ENCODE results near the gene ZGRF1. TPM values are rescaled to one million over a fixed set of nuclear protein-coding genes. Genes with fewer than 3 reads are reported as not detected.
"Not testable (repeated sequence)": the region's sequence is repeated elsewhere in the genome, so short reads cannot be mapped to it uniquely, and the experiment has no call there.

The ZGRF1 gene
- total and polyA plus RNA-seq, 2 donors (not counting 3 experiments of a cell fraction or from before 2014, with no cell fraction given) = 2.4 to 14.4 TPM

DNA sequence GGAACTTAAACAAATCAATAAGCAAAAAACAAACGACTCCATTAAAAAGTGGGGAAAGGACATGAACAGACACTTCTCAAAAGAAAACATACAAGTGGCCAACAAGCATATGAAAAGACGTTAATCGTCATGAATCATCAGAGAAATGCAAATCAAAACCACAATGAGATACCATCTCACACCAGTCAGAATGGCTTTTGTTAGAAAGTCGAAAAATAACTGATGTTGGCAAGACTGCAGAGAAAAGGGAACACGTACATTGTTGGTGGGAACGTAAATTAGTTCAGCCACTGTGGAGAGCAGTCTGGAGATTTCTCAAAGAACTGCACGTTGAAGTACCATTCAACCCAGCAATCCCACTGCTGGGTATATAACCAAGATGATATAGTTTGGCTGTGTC is 144.4 kb downstream of the ZGRF1 start:
- intact Hi-C loops (cut with micrococcal nuclease) = no loop called here
- Histone ChIP-seq H3K9me3 (replicated peaks; ENCODE audit: control insufficient read depth, insufficient read depth, low read length) (no peaks in the 10 kb centered on the region), H3K27me3 (ENCODE audit: control insufficient read depth in 2 of 2, insufficient read depth in 2 of 2, low read length in 2 of 2) (no peaks in the 10 kb centered on the region), H3K9me1 (replicated peaks; ENCODE audit: control insufficient read depth, extremely low read depth, insufficient read depth, low read length) (no peaks in the 10 kb centered on the region), H3K4me1 (ENCODE audit: control insufficient read depth, extremely low read depth, insufficient read depth, low read length) (no peaks in the 10 kb centered on the region), H3K4me3 (replicated peaks in 1 of 3; ENCODE audit: insufficient read depth in 1 of 3, low read depth in 1 of 3, low read length in 3 of 3) (no peak overlapping the region), H3K79me2 (ENCODE audit: control insufficient read depth, insufficient read depth, low read length) (no peaks in the 10 kb centered on the region), H3K9ac (replicated peaks; ENCODE audit: extremely low read depth, insufficient read depth, low read length) (no peak overlapping the region), H3K36me3 (ENCODE audit: control insufficient read depth in 2 of 2, extremely low read depth in 1 of 2, insufficient read depth in 2 of 2, low read length in 2 of 2) (no peaks in the 10 kb centered on the region), H3K27ac (ENCODE audit: insufficient read depth, low read depth, low read length) (no peak overlapping the region), H2AFZ (ENCODE audit: low read depth, low read length) (no peak overlapping the region), H4K20me1 (replicated peaks; ENCODE audit: control insufficient read depth, extremely low read depth, insufficient read depth, low read length) (no peaks in the 10 kb centered on the region), H3K4me2 (ENCODE audit: insufficient read depth, low read length) (no peak overlapping the region)
- no TSS peak for BruUV-seq (replicated peaks)
- POLR2A ChIA-PET = no interaction called here
- dilution Hi-C loops (cut with MboI; ENCODE audit: extremely low pct_ligation_motif_present, low sequenced_read_pairs) = no loop called here
- no peak for TF ChIP-seq POLR2AphosphoS5 (IDR thresholded peaks at IDR 0.05; ENCODE audit: insufficient read depth, low read depth, low read length)
- DNase-seq (ENCODE audit: low read depth, low spot score) (no peak), FAIRE-seq (no peak)
- CTCF ChIA-PET = no interaction called here

DNA sequence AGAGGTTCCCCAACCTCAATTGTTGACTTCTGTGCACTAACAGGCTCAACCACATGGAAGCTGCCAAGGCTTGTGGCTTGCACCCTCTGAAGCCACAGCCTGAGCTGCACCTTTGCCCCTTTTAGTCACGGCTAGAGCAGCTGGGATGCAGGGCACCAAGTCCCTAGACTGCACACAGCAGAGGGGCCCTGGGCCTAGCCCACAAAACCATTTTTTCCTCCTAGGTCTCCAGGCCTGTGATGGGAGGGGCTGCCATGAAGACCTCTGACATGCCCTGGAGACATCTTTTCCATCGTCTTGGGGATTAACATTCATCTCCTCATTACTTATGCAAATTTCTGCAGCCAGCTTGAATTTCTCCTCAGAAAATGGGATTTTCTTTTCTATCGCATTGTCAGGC is 145.9 kb downstream of the ZGRF1 start:
- BruUV-seq (replicated peaks); CTCF ChIA-PET; dilution Hi-C loops (cut with MboI; ENCODE audit: extremely low pct_ligation_motif_present, low sequenced_read_pairs): not testable (repeated sequence)

More for the DNA sequence above, 145.9 kb downstream of the ZGRF1 start:
- H2AFZ ChIP-seq (ENCODE audit: low read depth, low read length); H3K9me3 ChIP-seq (replicated peaks; ENCODE audit: control insufficient read depth, insufficient read depth, low read length); H3K4me3 ChIP-seq (replicated peaks in 1 of 3; ENCODE audit: insufficient read depth in 1 of 3, low read depth in 1 of 3, low read length in 3 of 3); H3K36me3 ChIP-seq (ENCODE audit: control insufficient read depth in 2 of 2, extremely low read depth in 1 of 2, insufficient read depth in 2 of 2, low read length in 2 of 2); POLR2A ChIA-PET; intact Hi-C loops (cut with micrococcal nuclease); H3K79me2 ChIP-seq (ENCODE audit: control insufficient read depth, insufficient read depth, low read length); H3K9ac ChIP-seq (replicated peaks; ENCODE audit: extremely low read depth, insufficient read depth, low read length); H3K4me1 ChIP-seq (ENCODE audit: control insufficient read depth, extremely low read depth, insufficient read depth, low read length); H3K4me2 ChIP-seq (ENCODE audit: insufficient read depth, low read length); H3K9me1 ChIP-seq (replicated peaks; ENCODE audit: control insufficient read depth, extremely low read depth, insufficient read depth, low read length); H3K27ac ChIP-seq (ENCODE audit: insufficient read depth, low read depth, low read length); DNase-seq (ENCODE audit: low read depth, low spot score); FAIRE-seq; H4K20me1 ChIP-seq (replicated peaks; ENCODE audit: control insufficient read depth, extremely low read depth, insufficient read depth, low read length); H3K27me3 ChIP-seq (ENCODE audit: control insufficient read depth in 2 of 2, insufficient read depth in 2 of 2, low read length in 2 of 2): not testable (repeated sequence)

MicroRNAs within 50 kb of the gene (microRNA counts, 767-probe panel; counts per million panel counts)
- 723 counts per million, percentile 96 among the panel's probes with 10 or more counts for microRNA hsa-miR-302a-3p
- 723 counts per million, percentile 96 among the panel's probes with 10 or more counts for microRNA hsa-miR-302b-3p
- microRNA hsa-miR-302c-3p = 723 counts per million, percentile 96 among the panel's probes with 10 or more counts
- 10,364 counts per million, percentile 97 among the panel's probes with 10 or more counts for microRNA hsa-miR-302d-3p
- 723 counts per million, percentile 96 among the panel's probes with 10 or more counts for microRNA hsa-miR-367-3p

Small RNAs within 50 kb of the gene (microRNA-seq; reads per million reads assigned to microRNA genes)
- gene MIR302A (ENCODE audit: borderline number of aligned reads, borderline replicate concordance) (80.2 reads per million, percentile 54 among the genes with 10 or more reads in this experiment), gene MIR302B (ENCODE audit: borderline number of aligned reads, borderline replicate concordance) (73.3 reads per million, percentile 53 among the genes with 10 or more reads in this experiment), gene MIR302C (ENCODE audit: borderline number of aligned reads, borderline replicate concordance) (28.4 reads per million, percentile 39 among the genes with 10 or more reads in this experiment), gene MIR302D (ENCODE audit: borderline number of aligned reads, borderline replicate concordance) (49.1 reads per million, percentile 47 among the genes with 10 or more reads in this experiment), gene MIR367 (ENCODE audit: borderline number of aligned reads, borderline replicate concordance) (not detected)

Small RNAs within 50 kb of the gene (small RNA-seq; reads per million reads assigned to genes)
- gene MIR302A (ENCODE audit: insufficient read depth, insufficient read length, low read depth, low replicate concordance) = 3.5 reads per million, percentile 23 among the genes with 10 or more reads in this experiment
- gene MIR302C (ENCODE audit: insufficient read depth, insufficient read length, low read depth, low replicate concordance) = 4.4 reads per million, percentile 32 among the genes with 10 or more reads in this experiment
- not detected for gene MIR302D (ENCODE audit: insufficient read depth, insufficient read length, low read depth, low replicate concordance)
- gene MIR367 (ENCODE audit: insufficient read depth, insufficient read length, low read depth, low replicate concordance) = not detected

Other genes starting within 250 kb of the ZGRF1 start
- gene NEUROG2, start 120.7 kb downstream of the ZGRF1 start, total RNA-seq = not detected in 2 replicates
- gene NEUROG2, start 120.7 kb downstream of the ZGRF1 start, polyA plus RNA-seq = not detected in 2 replicates
- gene LARP7, start 234 bp upstream of the ZGRF1 start, total RNA-seq = 30.8 and 35.1 TPM in 2 replicates
- gene LARP7, start 234 bp upstream of the ZGRF1 start, polyA plus RNA-seq = 3.0 and 6.9 TPM in 2 replicates

All from endothelial cell of umbilical vein (primary cell).